ENCODE measurements around the gene CHL1.

CHL1 gene

DNA sequence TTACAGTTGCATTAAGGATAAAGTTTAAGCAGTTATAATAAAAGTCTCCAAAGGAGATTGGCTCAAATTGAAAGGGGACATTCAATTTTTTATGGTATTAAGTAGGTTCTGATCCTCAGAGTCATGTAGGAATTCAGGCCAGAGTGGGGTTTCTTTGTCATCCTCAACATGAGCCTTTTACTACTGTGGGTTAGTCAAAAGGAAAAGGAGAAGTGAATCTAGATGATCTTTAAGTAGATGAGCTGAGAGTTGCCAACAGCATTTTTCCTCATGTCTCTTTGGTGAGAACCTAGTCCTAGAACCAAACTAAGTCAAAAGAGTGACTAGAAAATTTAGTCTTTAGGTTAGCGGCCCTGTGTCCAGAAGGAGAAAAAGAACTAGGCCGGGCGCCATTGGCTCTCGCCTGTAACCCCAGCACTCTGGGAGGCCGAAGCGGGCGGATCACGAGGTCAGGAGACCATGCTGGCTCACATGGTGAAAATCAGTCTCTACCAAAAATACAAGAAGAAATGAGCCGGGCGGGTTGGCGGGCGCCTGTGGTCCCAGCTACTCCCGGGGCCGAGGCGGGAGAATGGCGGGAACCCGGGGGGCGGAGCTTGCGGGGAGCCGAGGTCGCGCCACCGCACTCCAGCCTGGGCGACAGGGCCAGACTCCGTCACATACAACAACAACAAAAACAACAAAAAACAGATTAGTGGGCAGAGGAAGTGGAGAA lies 4.2 kb upstream of the CHL1 start:
- TF ChIP-seq, protein P1, sequence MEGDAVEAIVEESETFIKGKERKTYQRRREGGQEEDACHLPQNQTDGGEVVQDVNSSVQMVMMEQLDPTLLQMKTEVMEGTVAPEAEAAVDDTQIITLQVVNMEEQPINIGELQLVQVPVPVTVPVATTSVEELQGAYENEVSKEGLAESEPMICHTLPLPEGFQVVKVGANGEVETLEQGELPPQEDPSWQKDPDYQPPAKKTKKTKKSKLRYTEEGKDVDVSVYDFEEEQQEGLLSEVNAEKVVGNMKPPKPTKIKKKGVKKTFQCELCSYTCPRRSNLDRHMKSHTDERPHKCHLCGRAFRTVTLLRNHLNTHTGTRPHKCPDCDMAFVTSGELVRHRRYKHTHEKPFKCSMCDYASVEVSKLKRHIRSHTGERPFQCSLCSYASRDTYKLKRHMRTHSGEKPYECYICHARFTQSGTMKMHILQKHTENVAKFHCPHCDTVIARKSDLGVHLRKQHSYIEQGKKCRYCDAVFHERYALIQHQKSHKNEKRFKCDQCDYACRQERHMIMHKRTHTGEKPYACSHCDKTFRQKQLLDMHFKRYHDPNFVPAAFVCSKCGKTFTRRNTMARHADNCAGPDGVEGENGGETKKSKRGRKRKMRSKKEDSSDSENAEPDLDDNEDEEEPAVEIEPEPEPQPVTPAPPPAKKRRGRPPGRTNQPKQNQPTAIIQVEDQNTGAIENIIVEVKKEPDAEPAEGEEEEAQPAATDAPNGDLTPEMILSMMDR (conservative IDR thresholded peaks at IDR 0.05; ENCODE audit: low read depth, low read length): no peak
- DNase-seq (ENCODE audit: low read depth): no peak
- no peak overlapping the region for H3K4me3 ChIP-seq (ENCODE audit: low read length)

DNA sequence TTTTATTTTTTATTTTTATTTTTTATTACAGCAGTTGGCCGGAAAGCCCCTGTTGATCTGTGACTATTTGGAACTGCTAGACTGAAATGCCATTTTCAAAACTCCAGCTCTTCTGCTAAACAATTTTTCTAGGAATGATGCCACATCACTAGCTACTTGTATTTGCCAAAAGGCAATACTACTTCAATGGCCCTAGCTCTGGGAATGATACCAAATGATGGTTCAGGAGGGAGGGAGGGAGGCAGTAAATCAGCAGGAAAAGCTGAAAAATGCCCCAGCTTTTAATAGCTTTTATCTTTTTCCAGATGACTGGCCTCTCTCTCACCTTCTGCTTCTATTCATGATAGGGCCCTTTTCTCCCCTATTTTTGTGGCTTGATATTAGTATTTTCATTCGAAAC lies 2.6 kb upstream of the CHL1 start:
- no peak overlapping the region for H3K4me3 ChIP-seq (ENCODE audit: low read length)
- TF ChIP-seq, protein P1 (conservative IDR thresholded peaks at IDR 0.05; ENCODE audit: low read depth, low read length): no peak
- no peak for DNase-seq (ENCODE audit: low read depth)

DNA sequence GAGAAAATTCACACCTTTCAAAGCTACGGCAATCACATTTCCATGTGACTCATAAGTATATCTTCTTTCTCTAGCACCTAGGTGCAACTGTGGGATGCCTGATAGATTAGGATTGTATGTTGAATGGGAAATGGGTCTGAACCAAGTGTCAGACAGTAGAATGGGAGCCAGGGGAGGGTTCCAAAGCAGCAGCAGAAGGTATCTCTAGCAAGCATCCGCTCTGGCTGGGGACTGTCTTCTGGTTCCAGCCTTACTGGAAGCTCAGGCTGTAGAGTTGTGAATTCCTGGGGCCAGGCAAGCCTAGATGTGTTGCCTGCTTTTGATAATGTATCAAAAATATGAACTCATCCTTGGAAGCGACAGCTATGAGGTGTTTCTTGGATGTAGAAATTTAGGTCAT lies 2.1 kb upstream of the CHL1 start:
- no peak for DNase-seq (ENCODE audit: low read depth)
- no peak overlapping the region for H3K4me3 ChIP-seq (ENCODE audit: low read length)
- TF ChIP-seq, protein P1 (conservative IDR thresholded peaks at IDR 0.05; ENCODE audit: low read depth, low read length): no peak

DNA sequence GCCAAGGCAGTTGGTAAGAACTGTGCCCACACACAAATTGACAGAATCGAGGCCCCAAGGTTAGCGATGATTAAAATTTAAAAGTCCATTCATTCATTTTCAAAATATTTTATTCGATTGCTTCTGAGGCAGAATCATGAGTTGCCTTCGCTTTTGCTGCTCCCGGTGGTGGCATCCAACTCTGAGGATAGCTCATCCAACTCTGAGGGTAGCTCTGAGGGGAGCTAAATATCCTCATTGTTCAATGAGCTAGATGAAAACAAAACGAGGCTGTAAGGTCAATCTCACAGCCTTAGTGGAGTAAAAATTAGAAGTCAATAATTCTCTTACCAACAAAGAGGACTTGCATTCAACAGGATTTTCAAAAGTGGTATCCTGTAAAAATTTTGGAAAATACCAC lies 897 bp upstream of the CHL1 start:
- DNase-seq (ENCODE audit: low read depth): no peak
- TF ChIP-seq, protein P1 (conservative IDR thresholded peaks at IDR 0.05; ENCODE audit: low read depth, low read length): no peak
- no peak overlapping the region for H3K4me3 ChIP-seq (ENCODE audit: low read length)

DNA sequence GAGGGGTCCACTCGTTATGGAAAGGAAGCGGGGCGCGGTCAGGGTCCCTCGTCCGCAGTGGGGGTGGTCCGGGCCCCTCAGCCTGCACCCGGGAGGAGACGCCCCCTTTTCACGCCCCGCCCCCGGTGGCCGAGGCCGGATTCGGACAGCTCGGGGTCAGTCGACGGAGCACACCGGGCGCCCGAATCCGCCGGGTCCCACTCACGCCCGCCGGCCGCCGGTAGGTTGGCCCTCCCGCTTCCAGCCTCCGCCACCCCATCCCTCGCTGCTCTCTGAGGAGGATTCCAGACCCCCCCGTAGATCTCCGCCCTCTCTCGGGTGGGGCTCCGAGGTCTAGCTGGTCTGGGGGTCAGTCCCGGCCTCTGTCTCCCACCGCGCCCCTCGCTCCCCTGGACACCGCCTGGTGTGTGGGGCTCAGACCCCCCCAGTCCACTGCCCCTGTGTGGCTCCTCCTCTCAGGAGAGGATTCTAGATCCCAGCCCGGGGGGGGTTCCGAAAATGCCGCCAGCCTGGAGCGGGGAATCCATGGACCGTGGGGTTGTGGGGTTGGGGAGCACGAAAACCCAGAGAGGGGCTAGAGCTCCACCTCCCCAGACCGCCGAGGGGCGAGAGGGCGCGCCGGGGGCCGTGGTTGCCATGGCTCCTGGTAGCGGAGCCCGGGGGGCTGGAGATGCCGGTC lies 725 bp downstream of the CHL1 start:
- DNase-seq (ENCODE audit: low read depth): no peak
- H3K4me3 ChIP-seq (ENCODE audit: low read length): peak overlapping the region; percentile 41
- TF ChIP-seq, protein P1 (conservative IDR thresholded peaks at IDR 0.05; ENCODE audit: low read depth, low read length): no peak

DNA sequence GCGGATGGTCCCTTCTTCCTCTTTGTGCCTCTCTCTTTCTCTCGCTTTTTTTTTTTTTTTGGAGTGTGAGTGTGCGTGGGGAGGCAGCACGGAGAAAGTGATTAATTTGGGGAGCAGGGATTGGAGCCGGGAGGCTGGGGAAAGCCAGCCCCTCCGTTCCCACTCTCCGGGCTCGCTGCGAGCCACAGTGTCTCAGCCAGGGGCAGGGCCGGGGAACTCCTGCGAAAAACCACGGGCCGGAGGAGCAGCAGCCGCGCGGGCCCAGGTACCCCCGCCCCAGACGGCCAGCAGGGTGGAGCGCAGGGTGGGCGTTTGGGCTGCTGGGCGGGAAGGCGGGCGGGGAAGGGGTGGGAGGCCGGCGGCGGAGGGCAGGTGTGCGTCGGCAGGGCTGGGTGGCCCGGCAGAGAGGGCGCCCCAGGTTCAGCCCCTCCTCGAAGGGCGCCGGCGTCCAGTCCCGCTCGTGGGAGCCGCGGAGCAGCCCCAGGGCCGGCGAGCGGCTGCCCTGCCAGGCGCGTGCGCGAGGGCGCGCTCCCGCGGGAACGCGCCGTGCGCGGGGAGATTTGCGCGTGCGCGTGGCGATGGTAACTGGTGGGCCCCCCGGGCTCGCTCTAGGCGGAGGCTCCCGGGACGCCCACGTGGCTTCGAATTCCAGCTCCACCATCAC lies 1.4 kb downstream of the CHL1 start:
- TF ChIP-seq, protein P1 (conservative IDR thresholded peaks at IDR 0.05; ENCODE audit: low read depth, low read length): no peak
- DNase-seq (ENCODE audit: low read depth): no peak
- H3K4me3 ChIP-seq (ENCODE audit: low read length): peak overlapping the region; percentile 41
